PC-3 (cell line): ENCODE measurements around the gene RPL19. TPM values are rescaled to one million over a fixed set of nuclear protein-coding genes. Genes with fewer than 3 reads are reported as not detected.

Source experiments
- ATAC-seq: fragments of 200-7000 bp; cut with Tn5 transposase; 2 replicates; pipeline ENCODE4 v1.9.1; 2020; ENCODE audit warnings: mild to moderate bottlenecking, moderate library complexity
- BruUV-seq: library from RNA; stranded (reverse); fragments of 400-500 nt; replicated peaks from 2 replicates; lab custom pipeline; 2021; lab: Mats Ljungman, UMichigan
- CTCF ChIA-PET: fragments of 300-600 bp; sonication (Branson Sonifier 250); formaldehyde crosslinking; loops from one replicate; lab custom pipeline; 2022; ENCODE audit warnings: antibody characterized with exemption; lab: Charles Lee
- POLR2A ChIA-PET: fragments of 300-600 bp; sonication (Branson Sonifier 250); formaldehyde crosslinking; loops from one replicate; lab custom pipeline; 2022; ENCODE audit warnings: antibody characterized with exemption; ENCODE audit not compliant: unreplicated experiment; lab: Charles Lee
- DNase-seq: peaks from one replicate; pipeline ENCODE4 v3.0.0-alpha.2; 2015
- H2AFZ ChIP-seq: fragments of 300-600 bp; sonication (generic); 2 replicates; pipeline ENCODE4 v1.6.0; 2016; ENCODE audit warnings: antibody characterized with exemption, low read length
- H3F3A ChIP-seq: fragments of 300-600 bp; sonication (generic); one replicate; pipeline ENCODE4 v1.6.0; 2017; ENCODE audit warnings: antibody characterized with exemption, low read length, control low read depth, mild to moderate bottlenecking; ENCODE audit not compliant: unreplicated experiment
- H3K27ac ChIP-seq: fragments of 300-600 bp; sonication (generic); 2 replicates; pipeline ENCODE4 v1.5.1; 2016; ENCODE audit warnings: mild to moderate bottlenecking, low read length
- H3K27me3 ChIP-seq: fragments of 300-600 bp; sonication (generic); 2 replicates; pipeline ENCODE4 v1.6.1; 2016; ENCODE audit warnings: low read length, mixed read lengths
- H3K36me3 ChIP-seq: fragments of 300-600 bp; sonication (generic); 2 replicates; pipeline ENCODE4 v1.6.1; 2016; ENCODE audit warnings: low read depth, mixed run types, low read length, mixed read lengths
- H3K4me1 ChIP-seq: fragments of 300-600 bp; sonication (generic); 2 replicates; pipeline ENCODE4 v1.5.1; 2016; ENCODE audit warnings: low read length; ENCODE audit not compliant: insufficient read depth
- H3K4me2 ChIP-seq: fragments of 300-600 bp; sonication (generic); 2 replicates; pipeline ENCODE4 v1.6.0; 2016; ENCODE audit warnings: low read length
- H3K4me3 ChIP-seq: fragments of 300-600 bp; sonication (generic); 2 replicates; pipeline ENCODE4 v1.5.1; 2016; ENCODE audit warnings: mild to moderate bottlenecking, low read length, mixed read lengths
- H3K79me2 ChIP-seq: fragments of 300-600 bp; sonication (generic); 2 replicates; pipeline ENCODE4 v1.6.1; 2017; ENCODE audit warnings: low read length, mixed read lengths
- H3K9ac ChIP-seq: fragments of 300-600 bp; sonication (generic); 2 replicates; pipeline ENCODE4 v1.6.0; 2016; ENCODE audit warnings: mild to moderate bottlenecking, low read length
- H3K9me2 ChIP-seq: fragments of 300-600 bp; sonication (generic); replicated peaks from 2 replicates; pipeline ENCODE4 v1.6.1; 2016; ENCODE audit warnings: mixed run types, low read length, mixed read lengths
- H3K9me3 ChIP-seq: fragments of 300-600 bp; sonication (generic); 2 replicates; pipeline ENCODE4 v1.6.1; 2016; ENCODE audit warnings: low read length, mixed read lengths
- H4K20me1 ChIP-seq: fragments of 300-600 bp; sonication (generic); 2 replicates; pipeline ENCODE4 v1.6.1; 2016; ENCODE audit warnings: low read length, mixed read lengths
- CTCF ChIP-seq: fragments of 300-600 bp; sonication (generic); conservative IDR thresholded peaks from 2 replicates; pipeline ENCODE4 v1.5.1; 2017; ENCODE audit warnings: antibody characterized with exemption, low read depth, mild to moderate bottlenecking, low read length
- EZH2 ChIP-seq: fragments of 300-600 bp; sonication (generic); IDR thresholded peaks from one replicate; pipeline ENCODE4 v1.6.1; 2017; ENCODE audit warnings: antibody characterized with exemption, mild to moderate bottlenecking, low read length; ENCODE audit not compliant: unreplicated experiment
- EZH2phosphoT487 ChIP-seq: fragments of 300-600 bp; sonication (generic); IDR thresholded peaks from 2 replicates; pipeline ENCODE4 v1.6.1; 2018; ENCODE audit warnings: mild to moderate bottlenecking, antibody characterized with exemption, low read length, borderline replicate concordance
- intact Hi-C: fragments of 100-400 bp; cut with micrococcal nuclease; formaldehyde crosslinking; loops from 2 replicates; pipeline ENCODE4 v1.9.0; 2023
- total RNA-seq: library from RNA; depleted of rRNA; stranded (reverse); fragments of >200 nt; gene quantifications from 2 replicates; pipeline ENCODE4 v1.2.3, GENCODE V29; 2014

RPL19 gene
- total RNA-seq, 1 experiment from 2014 or later: 2,509 TPM

DNA sequence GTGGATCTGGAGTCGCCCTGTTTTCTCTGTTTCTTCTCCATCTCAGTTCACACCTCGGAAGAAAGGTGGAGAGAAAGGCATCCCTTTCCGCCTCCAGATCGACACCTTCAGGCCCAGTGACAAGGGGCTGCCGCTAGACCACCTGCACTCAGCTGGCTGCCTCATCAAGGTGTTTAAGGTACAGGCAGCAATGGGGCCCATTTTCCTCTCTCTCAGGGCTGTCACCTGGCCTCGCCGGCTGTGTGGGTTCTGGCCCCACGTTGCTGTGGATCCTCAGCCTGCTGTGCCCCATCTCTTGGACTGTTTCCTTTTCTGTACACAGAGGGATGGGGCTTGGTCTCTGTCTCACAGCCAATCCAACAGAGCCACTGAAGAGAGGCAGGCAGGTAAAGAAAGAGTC, 43.1 kb downstream of the RPL19 start:
- Histone ChIP-seq H3K4me2 (no peak overlapping the region), H4K20me1 (no peaks in the 10 kb centered on the region), H3K4me1 (peaks cover 10% of the 10 kb centered on the region), H3K9me2 (no peaks in the 10 kb centered on the region), H3K27ac (no peak overlapping the region), H3K9me3 (no peaks in the 10 kb centered on the region), H3K79me2 (no peaks in the 10 kb centered on the region), H3K27me3 (no peaks in the 10 kb centered on the region), H3F3A (no peaks in the 10 kb centered on the region), H3K9ac (no peak overlapping the region), H3K4me3 (no peak overlapping the region), H3K36me3 (no peaks in the 10 kb centered on the region), H2AFZ (no peak overlapping the region)
- TF ChIP-seq EZH2phosphoT487: no peak
- no peak for TF ChIP-seq CTCF
- TF ChIP-seq EZH2: no peak
- ATAC-seq (no peak), DNase-seq (no peak)
- BruUV-seq: no TSS peak
- POLR2A ChIA-PET: no interaction called here
- intact Hi-C loops: no loop called here
- CTCF ChIA-PET: interaction anchor here (0.8 kb wide), 1 partner anchor 37 kb away, joined by 5 read pairs; no protein-coding TSS in a partner anchor

DNA sequence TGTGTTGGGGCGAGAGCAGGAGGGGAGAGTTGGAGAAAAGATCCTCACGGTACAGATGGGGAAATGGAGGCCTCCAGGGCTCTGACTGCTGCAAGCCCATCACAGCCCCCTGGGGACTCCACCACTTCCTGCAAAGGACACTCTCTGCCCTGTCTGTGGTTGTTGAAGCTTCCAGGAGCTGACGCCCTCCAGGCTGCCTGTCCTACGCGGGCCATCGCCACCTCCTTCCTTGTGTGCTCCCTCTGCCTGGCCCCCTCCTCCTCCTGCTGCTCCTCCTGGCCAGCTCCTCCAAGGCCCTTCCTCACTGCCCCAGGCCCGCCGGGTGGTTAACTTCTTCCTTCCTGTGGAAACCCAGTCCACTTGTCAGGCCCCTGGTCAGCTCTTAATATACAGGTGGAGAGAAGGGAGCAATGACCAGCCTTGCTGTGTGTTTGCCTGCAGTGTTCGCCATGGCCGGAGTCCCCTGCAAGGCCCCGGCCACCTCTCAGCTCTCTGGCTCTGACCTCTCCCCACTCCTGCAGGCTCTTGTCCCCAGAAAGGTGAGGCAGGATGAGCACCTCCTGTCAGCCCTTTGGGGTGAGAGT, 44.0 kb downstream of the RPL19 start:
- Histone ChIP-seq H2AFZ (no peak overlapping the region), H3F3A (no peaks in the 10 kb centered on the region), H3K9ac (no peak overlapping the region), H3K4me3 (no peak overlapping the region), H4K20me1 (no peaks in the 10 kb centered on the region), H3K36me3 (no peaks in the 10 kb centered on the region), H3K4me2 (no peak overlapping the region), H3K27me3 (no peaks in the 10 kb centered on the region), H3K9me3 (no peaks in the 10 kb centered on the region), H3K79me2 (no peaks in the 10 kb centered on the region), H3K27ac (no peak overlapping the region), H3K9me2 (no peaks in the 10 kb centered on the region), H3K4me1 (peaks cover 6% of the 10 kb centered on the region; the same call in 1 of the 2 replicates)
- DNase-seq: no peak
- intact Hi-C loops: loop anchor here (1.0 kb wide), 1 partner anchor 37 kb away; no protein-coding TSS in a partner anchor
- TF ChIP-seq EZH2phosphoT487: no peak
- no peak for TF ChIP-seq CTCF
- no peak for TF ChIP-seq EZH2
- CTCF ChIA-PET: interaction anchor here (0.6 to 1.7 kb wide), 6 partner anchors 35 to 261 kb away, joined by 5 to 14 read pairs (median 7); no protein-coding TSS in a partner anchor
- POLR2A ChIA-PET: no interaction called here
- no peak for ATAC-seq
- no TSS peak for BruUV-seq
